ENCODE measurements around the gene B4GALT1.
A peak's percentile ranks its signal among the peaks of the same experiment; 100 is the strongest.

The B4GALT1 gene

GRCh38 chr9:33151007-33151557, 16.1 kb downstream of the B4GALT1 start:
- no peak for DNase-seq
- no peaks in the 10 kb centered on the region for H3K9me3 ChIP-seq (ENCODE audit: severe bottlenecking)
- TF ChIP-seq CTCF (IDR thresholded peaks at IDR 0.05; ENCODE audit: low read depth, low read length) = no peak
- H3K27me3 ChIP-seq (ENCODE audit: insufficient read depth, low read depth, severe bottlenecking) = no peaks in the 10 kb centered on the region
- no peak overlapping the region for H3K4me3 ChIP-seq (ENCODE audit: low read depth, low read length)
- no peak overlapping the region for H3K27ac ChIP-seq
- H3K36me3 ChIP-seq = no peaks in the 10 kb centered on the region

DNA sequence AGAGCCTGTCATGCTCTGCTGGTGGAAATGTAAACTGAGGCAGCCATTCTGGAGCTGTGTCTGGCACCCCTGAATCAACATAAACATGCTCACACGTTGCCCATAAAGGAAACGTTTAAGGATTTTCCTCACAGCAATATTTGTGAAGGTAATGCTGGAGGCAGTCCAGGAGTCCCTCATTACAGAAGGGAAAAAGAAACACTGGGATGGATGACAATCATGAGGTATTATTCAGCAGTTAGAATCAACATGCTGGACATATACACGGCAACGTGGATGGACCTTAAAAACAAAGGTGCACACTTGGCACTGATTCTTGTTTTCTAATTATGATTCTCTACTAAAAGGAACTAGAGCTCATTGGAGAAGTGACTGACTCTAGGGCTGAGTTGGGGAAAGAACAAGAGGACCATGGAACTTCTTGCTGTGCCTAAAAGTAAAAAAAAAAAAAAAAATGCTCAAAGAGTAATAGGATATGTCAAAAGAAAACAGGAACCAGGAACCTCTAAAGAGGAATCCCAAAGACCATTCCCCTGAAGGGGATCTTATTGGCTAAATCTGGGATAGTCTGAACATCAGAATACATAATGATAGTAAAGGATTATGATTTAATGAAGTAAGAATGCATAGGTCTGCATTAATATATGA, 18.6 kb downstream of the B4GALT1 start:
- H3K36me3 ChIP-seq = no peaks in the 10 kb centered on the region
- no peaks in the 10 kb centered on the region for H3K27me3 ChIP-seq (ENCODE audit: insufficient read depth, low read depth, severe bottlenecking)
- no peak for DNase-seq
- no peak overlapping the region for H3K27ac ChIP-seq
- TF ChIP-seq CTCF (IDR thresholded peaks at IDR 0.05; ENCODE audit: low read depth, low read length) = no peak
- no peaks in the 10 kb centered on the region for H3K9me3 ChIP-seq (ENCODE audit: severe bottlenecking)
- H3K4me3 ChIP-seq (ENCODE audit: low read depth, low read length) = no peak overlapping the region

- DNase-seq = no peak
- Histone ChIP-seq H3K27ac (no peak overlapping the region), H3K36me3 (no peaks in the 10 kb centered on the region), H3K4me3 (ENCODE audit: low read depth, low read length) (no peak overlapping the region), H3K27me3 (ENCODE audit: insufficient read depth, low read depth, severe bottlenecking) (no peaks in the 10 kb centered on the region), H3K9me3 (ENCODE audit: severe bottlenecking) (no peaks in the 10 kb centered on the region)
- no peak for TF ChIP-seq CTCF (IDR thresholded peaks at IDR 0.05; ENCODE audit: low read depth, low read length)
Observed at GRCh38 chr9:33147416-33148169, 19.5 kb downstream of the B4GALT1 start.

DNA sequence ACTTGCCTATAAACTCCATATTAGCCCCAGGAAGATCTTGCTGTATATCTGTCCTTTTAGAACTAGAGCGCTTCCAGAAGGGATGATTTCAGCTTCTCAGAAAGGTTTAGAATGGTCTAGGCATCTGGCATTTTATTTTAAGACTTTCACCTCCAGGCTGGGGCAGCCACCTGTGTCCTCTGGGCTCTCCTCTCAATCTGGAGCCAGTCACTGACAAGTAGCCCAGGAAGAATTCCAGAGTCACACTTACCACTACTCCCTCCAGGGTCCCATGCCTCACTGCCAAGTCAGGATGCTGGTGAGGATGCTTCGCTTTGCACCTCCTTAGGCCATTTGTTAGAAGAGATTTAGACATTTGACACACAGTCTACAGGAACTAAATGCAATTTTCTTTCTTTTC, 20.8 kb downstream of the B4GALT1 start:
- peak; percentile 46 for DNase-seq

GRCh38 chr9:33144551-33144950, 22.6 kb downstream of the B4GALT1 start:
- DNase-seq = no peak
- no peak for TF ChIP-seq CTCF (IDR thresholded peaks at IDR 0.05; ENCODE audit: low read depth, low read length)
- Histone ChIP-seq H3K27ac (no peak overlapping the region), H3K4me3 (ENCODE audit: low read depth, low read length) (no peak overlapping the region), H3K36me3 (no peaks in the 10 kb centered on the region), H3K27me3 (ENCODE audit: insufficient read depth, low read depth, severe bottlenecking) (no peaks in the 10 kb centered on the region), H3K9me3 (ENCODE audit: severe bottlenecking) (no peaks in the 10 kb centered on the region)

More for the DNA sequence above, 20.8 kb downstream of the B4GALT1 start:
- no peaks in the 10 kb centered on the region for H3K27me3 ChIP-seq (ENCODE audit: insufficient read depth, low read depth, severe bottlenecking)
- no peaks in the 10 kb centered on the region for H3K9me3 ChIP-seq (ENCODE audit: severe bottlenecking)
- no peaks in the 10 kb centered on the region for H3K36me3 ChIP-seq
- no peak overlapping the region for H3K4me3 ChIP-seq (ENCODE audit: low read depth, low read length)
- no peak overlapping the region for H3K27ac ChIP-seq
- TF ChIP-seq CTCF (IDR thresholded peaks at IDR 0.05; ENCODE audit: low read depth, low read length) = no peak
